HL-60 (cell line): ENCODE data around the gene ATAD3C.
A peak's percentile ranks its signal among the peaks of the same experiment; 100 is the strongest.
"Not testable (repeated sequence)": the region's sequence is repeated elsewhere in the genome, so short reads cannot be mapped to it uniquely, and the experiment has no call there.

Experiments
- DNase-seq, 2 experiments: peaks; one replicate each; pipeline ENCODE4 v3.0.0-alpha.2; 2010 to 2020; ENCODE audit warnings: low read depth in 1 of 2, low spot score in 1 of 2
- H3K27ac ChIP-seq: fragments of 250-450 bp; sonication (Bioruptor Pico); replicated peaks from 2 replicates; pipeline ENCODE4 v1.5.1; 2020; ENCODE audit warnings: mild to moderate bottlenecking, moderate library complexity
- H3K27me3 ChIP-seq: fragments of 250-450 bp; sonication (Bioruptor Pico); 2 replicates; pipeline ENCODE4 v1.5.1; 2021; ENCODE audit warnings: mild to moderate bottlenecking, moderate library complexity; ENCODE audit not compliant: insufficient read depth, poor library complexity, severe bottlenecking
- H3K4me3 ChIP-seq: replicated peaks from 2 replicates; pipeline ENCODE4 v1.5.1; 2011; ENCODE audit warnings: mild to moderate bottlenecking, control low read depth, low read length; ENCODE audit not compliant: insufficient read depth
- GABPA ChIP-seq: IDR thresholded peaks from 2 replicates; pipeline ENCODE4 v1.6.1; 2012; ENCODE audit warnings: low read depth
- POLR2AphosphoS5 ChIP-seq: IDR thresholded peaks from 2 replicates; pipeline ENCODE4 v1.6.1; 2012; ENCODE audit warnings: low read depth
- REST ChIP-seq: IDR thresholded peaks from 2 replicates; pipeline ENCODE4 v1.6.1; 2012; ENCODE audit warnings: low read depth; ENCODE audit not compliant: insufficient replicate concordance
- SPI1 ChIP-seq: IDR thresholded peaks from 2 replicates; pipeline ENCODE4 v1.6.1; 2012; ENCODE audit warnings: low read depth, mild to moderate bottlenecking, borderline replicate concordance
- TF ChIP-seq, protein P1 (sequence below): IDR thresholded peaks from one replicate; pipeline ENCODE4 v1.5.1; 2011; ENCODE audit warnings: low read length, control low read depth, inconsistent platforms; ENCODE audit not compliant: insufficient read depth

ATAD3C gene

GRCh38 chr1:1471389-1472052 is 22.0 kb downstream of the ATAD3C start, which contains the start of gene ATAD3B:
TSS of gene ATAD3B (plus strand) at chr1:1471765. CDS start at chr1:1471885, 120 bp downstream.
- Histone ChIP-seq H3K27ac (peak within 1 kb of the TSS; percentile 86), H3K27me3 (no peaks in the 10 kb centered on the region), H3K4me3 (peak within 1 kb of the TSS; percentile 82)
- TF ChIP-seq REST: no peak
- TF ChIP-seq GABPA: peak; percentile 77
- TF ChIP-seq, protein P1, sequence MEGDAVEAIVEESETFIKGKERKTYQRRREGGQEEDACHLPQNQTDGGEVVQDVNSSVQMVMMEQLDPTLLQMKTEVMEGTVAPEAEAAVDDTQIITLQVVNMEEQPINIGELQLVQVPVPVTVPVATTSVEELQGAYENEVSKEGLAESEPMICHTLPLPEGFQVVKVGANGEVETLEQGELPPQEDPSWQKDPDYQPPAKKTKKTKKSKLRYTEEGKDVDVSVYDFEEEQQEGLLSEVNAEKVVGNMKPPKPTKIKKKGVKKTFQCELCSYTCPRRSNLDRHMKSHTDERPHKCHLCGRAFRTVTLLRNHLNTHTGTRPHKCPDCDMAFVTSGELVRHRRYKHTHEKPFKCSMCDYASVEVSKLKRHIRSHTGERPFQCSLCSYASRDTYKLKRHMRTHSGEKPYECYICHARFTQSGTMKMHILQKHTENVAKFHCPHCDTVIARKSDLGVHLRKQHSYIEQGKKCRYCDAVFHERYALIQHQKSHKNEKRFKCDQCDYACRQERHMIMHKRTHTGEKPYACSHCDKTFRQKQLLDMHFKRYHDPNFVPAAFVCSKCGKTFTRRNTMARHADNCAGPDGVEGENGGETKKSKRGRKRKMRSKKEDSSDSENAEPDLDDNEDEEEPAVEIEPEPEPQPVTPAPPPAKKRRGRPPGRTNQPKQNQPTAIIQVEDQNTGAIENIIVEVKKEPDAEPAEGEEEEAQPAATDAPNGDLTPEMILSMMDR: no peak
- peak; percentile 21; the same call in 1 of the 2 replicates for TF ChIP-seq POLR2AphosphoS5
- DNase-seq: peak; percentile 91 to 96

DNA sequence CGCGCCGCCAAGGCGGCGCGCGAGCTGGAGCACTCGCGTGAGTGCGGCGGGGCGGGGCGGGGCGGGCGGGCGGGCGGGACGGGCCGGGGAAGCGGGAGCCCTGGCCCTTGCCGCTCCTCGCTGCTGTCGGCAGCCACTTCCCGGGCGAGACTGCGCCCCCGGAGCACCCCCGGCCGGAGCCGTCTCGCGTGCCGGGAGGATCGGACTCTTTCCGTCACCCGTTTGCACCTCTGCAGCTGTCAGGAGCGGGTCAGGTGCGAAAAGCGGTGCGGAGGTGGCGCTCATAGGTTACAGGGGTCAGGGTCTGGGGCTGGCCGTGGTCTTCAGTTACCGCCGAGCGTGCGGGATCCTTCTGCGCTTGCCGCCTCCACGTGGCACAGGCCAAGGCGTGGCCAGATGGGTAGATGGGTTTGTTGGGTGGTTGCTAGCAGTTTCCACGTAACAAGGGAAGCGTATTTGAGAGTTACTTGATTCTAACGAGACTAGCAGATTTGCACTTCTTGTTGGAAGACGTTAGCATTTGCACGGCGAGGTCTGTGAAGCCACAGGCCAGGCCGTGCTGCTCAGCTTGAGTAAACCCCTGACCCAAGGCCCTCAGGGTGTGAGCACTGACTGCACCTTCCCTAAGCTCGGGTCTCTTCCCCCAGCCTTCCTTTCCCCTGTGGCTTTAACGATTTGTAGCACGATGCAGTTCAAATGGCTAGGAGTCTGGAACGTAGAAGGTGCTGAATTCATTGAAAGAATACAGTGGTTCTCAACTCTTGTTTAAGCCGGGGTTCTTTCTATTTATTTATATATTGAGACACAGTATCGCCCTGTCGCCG is 22.8 kb downstream of the ATAD3C start:
- peak overlapping the region; percentile 86 for H3K27ac ChIP-seq
- not testable (repeated sequence) for H3K27me3 ChIP-seq, DNase-seq
- H3K4me3 ChIP-seq: peak overlapping the region; percentile 82

- H3K27ac ChIP-seq, H3K27me3 ChIP-seq, H3K4me3 ChIP-seq, DNase-seq: not testable (repeated sequence)
These were observed 26.5 kb downstream of the ATAD3C start for GRCh38 chr1:1476011-1476410.

- no peaks in the 10 kb centered on the region for H3K27me3 ChIP-seq
- TF ChIP-seq SPI1: no peak
- no peak for TF ChIP-seq POLR2AphosphoS5
- no peak for TF ChIP-seq REST
- no peak for TF ChIP-seq GABPA
- TF ChIP-seq, protein P1: no peak
- no peak overlapping the region for H3K27ac ChIP-seq
- DNase-seq: no peak
- H3K4me3 ChIP-seq: no peak overlapping the region
These were observed 27.7 kb downstream of the ATAD3C start for GRCh38 chr1:1477206-1477605.
